ENCODE data around the gene ZNF839.

GRCh38 chr14:102330806-102331205 lies 11.3 kb downstream of the ZNF839 start:
- TF ChIP-seq GATA2 (IDR thresholded peaks at IDR 0.05; ENCODE audit: low read depth, low read length): no peak
- no peak for TF ChIP-seq GATA3 (IDR thresholded peaks at IDR 0.05; ENCODE audit: low read depth, low read length)
